GM19468 (cell line): ENCODE data around the gene ASXL2.
A peak's percentile ranks its signal among the peaks of the same experiment; 100 is the strongest.
"Not testable (repeated sequence)": the region's sequence is repeated elsewhere in the genome, so short reads cannot be mapped to it uniquely, and the experiment has no call there.

Experiments used
- ATAC-seq: cut with Tn5 transposase; IDR thresholded peaks from one replicate; pipeline ENCODE4 v1.9.1; 2021; ENCODE audit warnings: mild to moderate bottlenecking, moderate library complexity, moderate number of reproducible peaks; ENCODE audit not compliant: unreplicated experiment; ENCODE audit errors: extremely low read depth

The ASXL2 gene

GRCh38 chr2:25878361-25879132, at the start of gene ASXL2:
ASXL2 (minus strand) TSS chr2:25878487; CDS start chr2:25878222, 265 bp downstream.
- ATAC-seq: peak; percentile 82

- ATAC-seq: no peak
Observed at GRCh38 chr2:25926984-25927756, 48.9 kb upstream of the ASXL2 start.

- ATAC-seq: no peak
Observed at GRCh38 chr2:25922501-25922900, 44.2 kb upstream of the ASXL2 start.

GRCh38 chr2:25920786-25921415, 42.6 kb upstream of the ASXL2 start:
- no peak for ATAC-seq

- ATAC-seq: no peak
Observed at GRCh38 chr2:25920336-25920735, 42.0 kb upstream of the ASXL2 start.

GRCh38 chr2:25917832-25918231, 39.5 kb upstream of the ASXL2 start:
- no peak for ATAC-seq

GRCh38 chr2:25917411-25917810, 39.1 kb upstream of the ASXL2 start:
- ATAC-seq: not testable (repeated sequence)

- not testable (repeated sequence) for ATAC-seq
Observed at GRCh38 chr2:25915944-25916772, 37.9 kb upstream of the ASXL2 start.

- ATAC-seq: not testable (repeated sequence)
Observed at GRCh38 chr2:25915411-25915810, 37.1 kb upstream of the ASXL2 start.

GRCh38 chr2:25913696-25913973, 35.3 kb upstream of the ASXL2 start:
- ATAC-seq: not testable (repeated sequence)

GRCh38 chr2:25912851-25913695, 34.8 kb upstream of the ASXL2 start:
- no peak for ATAC-seq

GRCh38 chr2:25909574-25909973, 31.3 kb upstream of the ASXL2 start:
- not testable (repeated sequence) for ATAC-seq

GRCh38 chr2:25905126-25905525, 26.8 kb upstream of the ASXL2 start:
- no peak for ATAC-seq

- ATAC-seq: no peak
Observed at GRCh38 chr2:25903216-25903776, 25.0 kb upstream of the ASXL2 start.

GRCh38 chr2:25899404-25899970, 21.2 kb upstream of the ASXL2 start:
- no peak for ATAC-seq

- ATAC-seq: no peak
Observed at GRCh38 chr2:25897506-25897905, 19.2 kb upstream of the ASXL2 start.

GRCh38 chr2:25896308-25896707, 18.0 kb upstream of the ASXL2 start:
- not testable (repeated sequence) for ATAC-seq

GRCh38 chr2:25895610-25896009, 17.3 kb upstream of the ASXL2 start:
- ATAC-seq: no peak

GRCh38 chr2:25895018-25895417, 16.7 kb upstream of the ASXL2 start:
- ATAC-seq: no peak
